ENCODE measurements around the gene OR10V1. TPM values are rescaled to one million over a fixed set of nuclear protein-coding genes. Genes with fewer than 3 reads are reported as not detected.

Gene OR10V1
- total RNA-seq, 2 experiments from 2014 or later: not detected

DNA sequence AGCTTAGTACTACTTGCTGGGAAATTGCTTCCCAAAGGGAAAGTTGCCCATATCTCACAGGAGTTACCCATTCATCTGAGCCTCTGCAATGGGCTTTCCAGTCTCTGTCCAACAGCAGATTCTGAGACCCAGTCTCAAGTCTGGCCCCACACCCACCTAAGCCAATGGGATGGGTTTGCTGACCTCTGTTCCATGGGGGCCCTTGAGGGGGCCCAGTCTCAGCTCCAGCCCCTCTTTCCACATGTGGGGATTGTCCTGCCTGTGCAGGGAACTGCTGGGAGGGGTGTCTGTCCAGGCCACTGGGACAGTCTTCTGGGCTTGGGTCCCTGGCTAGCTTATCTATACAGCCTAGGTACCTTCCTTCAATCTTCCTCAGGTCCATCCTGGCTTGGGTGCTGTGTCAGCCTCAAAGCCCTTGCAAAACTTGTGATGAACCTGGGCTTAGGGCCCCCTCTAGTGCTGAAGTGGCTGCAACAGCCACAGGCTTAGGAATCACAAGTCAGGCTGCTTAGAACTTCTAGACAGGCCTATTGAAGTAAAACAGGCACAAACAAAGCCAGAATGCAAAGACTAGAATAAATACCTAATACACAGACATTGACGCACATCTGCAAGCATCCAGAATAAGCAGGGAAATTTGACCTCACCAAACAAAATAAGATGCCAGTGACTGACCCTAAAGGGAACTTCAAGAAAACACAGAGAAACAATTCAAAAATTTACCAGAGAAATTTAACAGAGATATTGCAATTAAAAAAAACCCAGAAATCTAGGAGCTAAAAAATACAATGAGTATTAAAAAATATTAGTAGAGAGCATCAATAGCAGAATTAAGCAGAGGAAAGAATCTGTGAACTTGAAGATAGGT, 33.1 kb downstream of the OR10V1 start:
- TF ChIP-seq, protein P1, sequence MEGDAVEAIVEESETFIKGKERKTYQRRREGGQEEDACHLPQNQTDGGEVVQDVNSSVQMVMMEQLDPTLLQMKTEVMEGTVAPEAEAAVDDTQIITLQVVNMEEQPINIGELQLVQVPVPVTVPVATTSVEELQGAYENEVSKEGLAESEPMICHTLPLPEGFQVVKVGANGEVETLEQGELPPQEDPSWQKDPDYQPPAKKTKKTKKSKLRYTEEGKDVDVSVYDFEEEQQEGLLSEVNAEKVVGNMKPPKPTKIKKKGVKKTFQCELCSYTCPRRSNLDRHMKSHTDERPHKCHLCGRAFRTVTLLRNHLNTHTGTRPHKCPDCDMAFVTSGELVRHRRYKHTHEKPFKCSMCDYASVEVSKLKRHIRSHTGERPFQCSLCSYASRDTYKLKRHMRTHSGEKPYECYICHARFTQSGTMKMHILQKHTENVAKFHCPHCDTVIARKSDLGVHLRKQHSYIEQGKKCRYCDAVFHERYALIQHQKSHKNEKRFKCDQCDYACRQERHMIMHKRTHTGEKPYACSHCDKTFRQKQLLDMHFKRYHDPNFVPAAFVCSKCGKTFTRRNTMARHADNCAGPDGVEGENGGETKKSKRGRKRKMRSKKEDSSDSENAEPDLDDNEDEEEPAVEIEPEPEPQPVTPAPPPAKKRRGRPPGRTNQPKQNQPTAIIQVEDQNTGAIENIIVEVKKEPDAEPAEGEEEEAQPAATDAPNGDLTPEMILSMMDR (IDR thresholded peaks at IDR 0.05): peak; percentile 64
- DNase-seq (peak; percentile 33 to 79 (median 48)), ATAC-seq (ENCODE audit: poor library complexity) (peak; percentile 93)
- Mint-ChIP-seq H3K27me3 (peaks cover 28% of the 10 kb centered on the region), H3K36me3 (ENCODE audit: low read depth) (no peaks in the 10 kb centered on the region), H3K4me1 (ENCODE audit: low read depth) (no peaks in the 10 kb centered on the region), H3K4me3 (no peak overlapping the region), H3K27ac (no peak overlapping the region), H3K9me3 (no peaks in the 10 kb centered on the region)
- intact Hi-C loops (cut with DNase I, micrococcal nuclease): loop anchor here in 1 of 2 experiments (1.0 to 10.0 kb wide), 2 partner anchors 143 to 416 kb away; no protein-coding TSS in a partner anchor
- Histone ChIP-seq H3K9me3 (ENCODE audit: control insufficient read depth in 1 of 2, insufficient read depth in 1 of 2, low read length in 2 of 2) (no peaks in the 10 kb centered on the region), H3K27me3 (ENCODE audit: control insufficient read depth in 1 of 2, insufficient read depth in 2 of 2, low read length in 2 of 2) (peaks cover 0 to 8% of the 10 kb centered on the region in 2 experiments), H3K4me1 (ENCODE audit: insufficient read depth, low read length) (no peaks in the 10 kb centered on the region), H3K27ac (ENCODE audit: low read depth in 1 of 2, low read length in 2 of 2) (no peak overlapping the region), H3K4me3 (ENCODE audit: low read length) (no peak overlapping the region), H3K36me3 (ENCODE audit: insufficient read depth, low read length) (no peaks in the 10 kb centered on the region)
- ChIA-PET CTCF (interaction anchor here (0.7 kb wide), 1 partner anchor 11 kb away, joined by 5 read pairs; no protein-coding TSS in a partner anchor), POLR2A (interaction anchor here (1.2 kb wide), 1 partner anchor 11 kb away, joined by 3 read pairs; the partner anchor contains the start of gene PATL1)

GRCh38 chr11:59679347-59679746, 34.3 kb downstream of the OR10V1 start:
- DNase-seq: no peak
- Histone ChIP-seq H3K36me3 (ENCODE audit: insufficient read depth, low read length) (no peaks in the 10 kb centered on the region), H3K9me3 (ENCODE audit: control insufficient read depth in 1 of 2, insufficient read depth in 1 of 2, low read length in 2 of 2) (no peaks in the 10 kb centered on the region), H3K4me3 (ENCODE audit: low read length) (no peak overlapping the region), H3K4me1 (ENCODE audit: insufficient read depth, low read length) (no peaks in the 10 kb centered on the region), H3K27me3 (ENCODE audit: control insufficient read depth in 1 of 2, insufficient read depth in 2 of 2, low read length in 2 of 2) (peaks cover 0 to 2% of the 10 kb centered on the region in 2 experiments), H3K27ac (ENCODE audit: low read depth in 1 of 2, low read length in 2 of 2) (no peak overlapping the region)
- Mint-ChIP-seq H3K4me3 (no peak overlapping the region), H3K27me3 (peaks cover 23% of the 10 kb centered on the region), H3K36me3 (ENCODE audit: low read depth) (no peaks in the 10 kb centered on the region), H3K27ac (no peak overlapping the region), H3K9me3 (no peaks in the 10 kb centered on the region), H3K4me1 (ENCODE audit: low read depth) (no peaks in the 10 kb centered on the region)
- intact Hi-C loops (cut with DNase I, micrococcal nuclease): loop anchor here in 1 of 2 experiments (10.0 kb wide), 1 partner anchor 505 kb away; the partner anchor contains the start of gene DTX4
- TF ChIP-seq, protein P1 (IDR thresholded peaks at IDR 0.05): no peak
- ATAC-seq (ENCODE audit: poor library complexity): no peak
- ChIA-PET POLR2A (interaction anchor here (1.2 kb wide), 1 partner anchor 10 kb away, joined by 3 read pairs; the partner anchor contains the start of gene PATL1), CTCF (no interaction called here)

GRCh38 chr11:59678813-59679165, 34.9 kb downstream of the OR10V1 start:
- H3K27me3 Mint-ChIP-seq: peaks cover 20% of the 10 kb centered on the region
- POLR2A ChIA-PET: interaction anchor here (1.8 kb wide), 1 partner anchor 9 kb away, joined by 8 read pairs; the partner anchor contains the start of gene PATL1

More at GRCh38 chr11:59678813-59679165, 34.9 kb downstream of the OR10V1 start:
- CTCF ChIA-PET: no interaction called here
- H3K4me1 Mint-ChIP-seq (ENCODE audit: low read depth): no peaks in the 10 kb centered on the region
- Histone ChIP-seq H3K4me1 (ENCODE audit: insufficient read depth, low read length) (no peaks in the 10 kb centered on the region), H3K27ac (ENCODE audit: low read depth in 1 of 2, low read length in 2 of 2) (no peak overlapping the region), H3K9me3 (ENCODE audit: control insufficient read depth in 1 of 2, insufficient read depth in 1 of 2, low read length in 2 of 2) (no peaks in the 10 kb centered on the region), H3K27me3 (ENCODE audit: control insufficient read depth in 1 of 2, insufficient read depth in 2 of 2, low read length in 2 of 2) (no peaks in the 10 kb centered on the region), H3K4me3 (ENCODE audit: low read length) (no peak overlapping the region), H3K36me3 (ENCODE audit: insufficient read depth, low read length) (no peaks in the 10 kb centered on the region)
- TF ChIP-seq, protein P1 (IDR thresholded peaks at IDR 0.05): no peak
- intact Hi-C loops (cut with DNase I, micrococcal nuclease): loop anchor here in 1 of 2 experiments (10.0 kb wide), 1 partner anchor 504 kb away; the partner anchor contains the start of gene DTX4
- no peak overlapping the region for H3K27ac Mint-ChIP-seq
- no peaks in the 10 kb centered on the region for H3K36me3 Mint-ChIP-seq (ENCODE audit: low read depth)
- ATAC-seq (ENCODE audit: poor library complexity): no peak
- no peaks in the 10 kb centered on the region for H3K9me3 Mint-ChIP-seq
- no peak for DNase-seq
- H3K4me3 Mint-ChIP-seq: no peak overlapping the region

Measured in CD4-positive, alpha-beta T cell (primary cell).